CD4-positive, alpha-beta T cell treated with Interleukin-15 for 1 hour (primary cell): Measurements from ENCODE around the gene DYNC1LI2.

ENCODE experiments used
- DNase-seq: peaks from one replicate; pipeline ENCODE4 v3.0.0-alpha.2; 2020

Gene DYNC1LI2

GRCh38 chr16:66735891-66736290 is 15.5 kb downstream of the DYNC1LI2 start:
- DNase-seq, result no peak

- DNase-seq, result no peak
Observed at GRCh38 chr16:66731101-66731500, 20.3 kb downstream of the DYNC1LI2 start.

- DNase-seq, result no peak
Observed at GRCh38 chr16:66728804-66729203, 22.6 kb downstream of the DYNC1LI2 start.

GRCh38 chr16:66728117-66728787 is 23.2 kb downstream of the DYNC1LI2 start:
- DNase-seq, result no peak

GRCh38 chr16:66720766-66721165 is 30.6 kb downstream of the DYNC1LI2 start:
- DNase-seq, result no peak

- DNase-seq, result no peak
Observed at GRCh38 chr16:66719246-66719645, 32.2 kb downstream of the DYNC1LI2 start.

GRCh38 chr16:66717776-66718175 is 33.6 kb downstream of the DYNC1LI2 start:
- DNase-seq, result no peak

GRCh38 chr16:66717112-66717675 is 34.2 kb downstream of the DYNC1LI2 start:
- peak; percentile 22 for DNase-seq

- DNase-seq, result no peak
Observed at GRCh38 chr16:66714654-66715307, 36.6 kb downstream of the DYNC1LI2 start.

- no peak for DNase-seq
Observed at GRCh38 chr16:66714062-66714461, 37.3 kb downstream of the DYNC1LI2 start.

- DNase-seq, result no peak
Observed at GRCh38 chr16:66713076-66713475, 38.3 kb downstream of the DYNC1LI2 start.

- no peak for DNase-seq
Observed at GRCh38 chr16:66712512-66712911, 38.9 kb downstream of the DYNC1LI2 start.

- no peak for DNase-seq
Observed at GRCh38 chr16:66711581-66711980, 39.8 kb downstream of the DYNC1LI2 start.

- DNase-seq, result no peak
Observed at GRCh38 chr16:66706506-66706880, 44.9 kb downstream of the DYNC1LI2 start.

GRCh38 chr16:66705790-66706505 is 45.5 kb downstream of the DYNC1LI2 start:
- DNase-seq, result no peak

GRCh38 chr16:66703406-66704215 is 47.8 kb downstream of the DYNC1LI2 start:
- no peak for DNase-seq

GRCh38 chr16:66701516-66701915 is 49.9 kb downstream of the DYNC1LI2 start:
- DNase-seq, result no peak

- no peak for DNase-seq
Observed at GRCh38 chr16:66701026-66701425, 50.4 kb downstream of the DYNC1LI2 start.

- no peak for DNase-seq
Observed at GRCh38 chr16:66699898-66700297, 51.5 kb downstream of the DYNC1LI2 start.

- DNase-seq, result no peak
Observed at GRCh38 chr16:66698046-66698445, 53.4 kb downstream of the DYNC1LI2 start.

- DNase-seq, result peak; percentile 76
Observed at GRCh38 chr16:66696669-66697630, 54.5 kb downstream of the DYNC1LI2 start, which contains the start of gene CMTM4. Gene CMTM4, minus strand, starts transcription at chr16:66696743. Its CDS starts 218 bp downstream, at chr16:66696525.
